H1 (cell line): Measurements from ENCODE around the gene NEK2.

Source experiments
- CTCF ChIP-seq, 3 experiments: IDR thresholded peaks; 1 replicate in 2 of 3; 2 replicates in 1 of 3; pipeline versions ENCODE4 v1.5.1 to v1.6.1; 2011; ENCODE audit warnings: low read length in 3 of 3, mild to moderate bottlenecking in 3 of 3, inconsistent platforms in 2 of 3, low read depth in 1 of 3, moderate library complexity in 1 of 3; ENCODE audit not compliant: insufficient read depth in 1 of 3; ENCODE audit errors: control extremely low read depth in 1 of 3
- EP300 ChIP-seq, 2 experiments: IDR thresholded peaks; 1 replicate in 1 of 2; 2 replicates in 1 of 2; pipeline ENCODE4 v1.6.1; 2011 to 2012; ENCODE audit warnings: low read depth in 2 of 2, low read length in 2 of 2, mild to moderate bottlenecking in 2 of 2, borderline replicate concordance in 1 of 2, inconsistent platforms in 1 of 2, moderate library complexity in 1 of 2
- EZH2 ChIP-seq: fragments of 200-600 bp; sonication (generic); IDR thresholded peaks from 2 replicates; pipeline ENCODE4 v1.7.1; 2012; ENCODE audit warnings: low read depth, mild to moderate bottlenecking, moderate library complexity, low read length, inconsistent platforms; ENCODE audit not compliant: severe bottlenecking
- KDM5A ChIP-seq: fragments of 200-600 bp; IDR thresholded peaks from 2 replicates; pipeline ENCODE4 v1.7.1; 2012; ENCODE audit warnings: mild to moderate bottlenecking, low read length, inconsistent platforms, mixed read lengths
- POLR2A ChIP-seq, 2 experiments: IDR thresholded peaks; 1 replicate in 1 of 2; 2 replicates in 1 of 2; pipeline ENCODE4 v1.6.1; 2011; ENCODE audit warnings: low read depth in 2 of 2, low read length in 2 of 2, mild to moderate bottlenecking in 2 of 2; ENCODE audit errors: control extremely low read depth in 1 of 2
- SRF ChIP-seq: IDR thresholded peaks from 2 replicates; pipeline ENCODE4 v1.6.1; 2011; ENCODE audit warnings: mild to moderate bottlenecking, low read depth, low read length, moderate library complexity
- TAF1 ChIP-seq: IDR thresholded peaks from 2 replicates; pipeline ENCODE4 v1.6.1; 2011; ENCODE audit warnings: mild to moderate bottlenecking, low read depth, low read length
- TEAD4 ChIP-seq: IDR thresholded peaks from 2 replicates; pipeline ENCODE4 v1.6.1; 2012; ENCODE audit warnings: low read depth, low read length, inconsistent platforms, mixed read lengths

GRCh38 chr1:211638246-211638645, 37.2 kb downstream of the NEK2 start:
- TF ChIP-seq KDM5A: no peak
- TF ChIP-seq EP300 (IDR thresholded peaks at IDR 0.05; ENCODE audit: borderline replicate concordance in 1 of 2, low read depth in 2 of 2, low read length in 2 of 2): no peak
- TF ChIP-seq TEAD4: no peak
- no peak for TF ChIP-seq TAF1
- TF ChIP-seq CTCF (IDR thresholded peaks at IDR 0.05; ENCODE audit: control extremely low read depth in 1 of 3, insufficient read depth in 1 of 3, low read depth in 1 of 3, low read length in 3 of 3): no peak
- no peak for TF ChIP-seq SRF
- no peak for TF ChIP-seq EZH2
- no peak for TF ChIP-seq POLR2A (IDR thresholded peaks at IDR 0.05; ENCODE audit: control extremely low read depth in 1 of 2, low read depth in 2 of 2, low read length in 2 of 2)
